Upper lobe of left lung (tissue), 4 donors: ENCODE results near the gene CLEC4A.
"Not testable (repeated sequence)": the region's sequence is repeated elsewhere in the genome, so short reads cannot be mapped to it uniquely, and the experiment has no call there.

ENCODE experiments used
- CTCF ChIP-seq, 6 experiments: fragments of 450-650 bp in 4 of 6; fragments of 200-600 bp in 2 of 6; sonication (generic) in 2 of 6; IDR thresholded peaks; one replicate each; pipeline ENCODE4 v1.5.1; 2016 to 2019; ENCODE audit warnings: antibody characterized with exemption in 6 of 6
- EP300 ChIP-seq, 4 donors: sonication (generic); formaldehyde crosslinking; IDR thresholded peaks; one replicate each; pipeline ENCODE4 v1.5.1; 2017; ENCODE audit warnings: antibody characterized with exemption in 4 of 4, control low read depth in 2 of 4
- POLR2A ChIP-seq, 4 donors: fragments of 450-650 bp; IDR thresholded peaks; one replicate each; pipeline ENCODE4 v1.5.1; 2016 to 2017; ENCODE audit warnings: antibody characterized with exemption in 4 of 4, mild to moderate bottlenecking in 2 of 4
- POLR2AphosphoS5 ChIP-seq, 2 donors: sonication (generic); formaldehyde crosslinking; IDR thresholded peaks; one replicate each; pipeline ENCODE4 v1.5.1; 2017; ENCODE audit warnings: antibody characterized with exemption in 2 of 2

GRCh38 chr12:8113117-8113516 is 10.3 kb upstream of the CLEC4A start:
- not testable (repeated sequence) for TF ChIP-seq CTCF, POLR2A, EP300, POLR2AphosphoS5 (IDR thresholded peaks at IDR 0.05)
